ENCODE data around the gene NUTM1. TPM values are rescaled to one million over a fixed set of nuclear protein-coding genes. Genes with fewer than 3 reads are reported as not detected.
"Not testable (repeated sequence)": the region's sequence is repeated elsewhere in the genome, so short reads cannot be mapped to it uniquely, and the experiment has no call there.

Gene NUTM1
- total and polyA plus RNA-seq, 5 experiments from 2014 or later = not detected

GRCh38 chr15:34339946-34340345, 3.2 kb upstream of the NUTM1 start:
- no peaks in the 10 kb centered on the region for H3K27me3 Mint-ChIP-seq
- ATAC-seq (no peak), DNase-seq (no peak)
- peak overlapping the region in 8 of 10 donors; percentile 25 to 78 (median 62) for H3K27ac Mint-ChIP-seq
- H3K9me3 Mint-ChIP-seq = no peaks in the 10 kb centered on the region
- peaks cover 20 to 54% (median 46%) of the 10 kb centered on the region in 4 donors for H3K4me1 Mint-ChIP-seq
- POLR2A ChIA-PET = interaction anchor here (1.1 to 9.0 kb wide), 2 partner anchors 17 to 243 kb away, joined by 3 to 215 read pairs; partner anchors contain the start of gene GOLGA8B
- peaks cover 5 to 27% (median 7%) of the 10 kb centered on the region in 3 donors for H3K36me3 Mint-ChIP-seq
- peak overlapping the region in 8 of 10 donors; percentile 22 to 70 (median 54) for H3K4me3 Mint-ChIP-seq

GRCh38 chr15:34341381-34342212, 1.5 kb upstream of the NUTM1 start:
- ATAC-seq (no peak), DNase-seq (no peak)
- POLR2A ChIA-PET = interaction anchor here (1.6 to 1.9 kb wide), 3 partner anchors 14 to 647 kb away, joined by 4 to 48 read pairs (median 8); partner anchors contain the start of genes LPCAT4 and ZNF770
- Mint-ChIP-seq H3K27me3 (no peaks in the 10 kb centered on the region), H3K4me1 (peaks cover 11 to 37% (median 32%) of the 10 kb centered on the region in 4 donors), H3K9me3 (no peaks in the 10 kb centered on the region), H3K36me3 (peaks cover 5 to 27% (median 7%) of the 10 kb centered on the region in 3 donors), H3K4me3 (peak overlapping the region in 3 of 10 donors; percentile 40 to 60 (median 55)), H3K27ac (peak overlapping the region in 9 of 10 donors; percentile 12 to 90 (median 83))

GRCh38 chr15:34342213-34342736, 840 bp upstream of the NUTM1 start:
- peak in 3 of 10 donors; percentile 2 to 29 (median 24) for DNase-seq
- POLR2A ChIA-PET = interaction anchor here (0.7 to 1.9 kb wide), 14 partner anchors 10 to 646 kb away, joined by 3 to 48 read pairs (median 4); partner anchors contain the start of genes EMC4, EMC7, KATNBL1 and LPCAT4
- H3K4me3 Mint-ChIP-seq = not testable (repeated sequence)

GRCh38 chr15:34347951-34348638, 5.0 kb downstream of the NUTM1 start:
- peak overlapping the region in 1 of 10 donors; percentile 60 for H3K27ac Mint-ChIP-seq
- no peaks in the 10 kb centered on the region for H3K36me3 Mint-ChIP-seq

More at GRCh38 chr15:34342213-34342736, 840 bp upstream of the NUTM1 start:
- Mint-ChIP-seq H3K4me1 (peaks cover 6 to 30% (median 27%) of the 10 kb centered on the region in 4 donors), H3K27ac (peak overlapping the region in 7 of 10 donors; percentile 12 to 90 (median 84)), H3K36me3 (peaks cover 5 to 27% (median 7%) of the 10 kb centered on the region in 3 donors)
- H3K9me3 Mint-ChIP-seq, H3K27me3 Mint-ChIP-seq, ATAC-seq: not testable (repeated sequence)

GRCh38 chr15:34348735-34349300, 5.7 kb downstream of the NUTM1 start:
- no peaks in the 10 kb centered on the region for H3K36me3 Mint-ChIP-seq
- H3K4me3 Mint-ChIP-seq = no peak overlapping the region

More at GRCh38 chr15:34347951-34348638, 5.0 kb downstream of the NUTM1 start:
- ATAC-seq (no peak), DNase-seq (no peak)
- POLR2A ChIA-PET = no interaction called here
- Mint-ChIP-seq H3K9me3 (no peaks in the 10 kb centered on the region), H3K4me3 (no peak overlapping the region), H3K4me1 (no peaks in the 10 kb centered on the region), H3K27me3 (no peaks in the 10 kb centered on the region)

GRCh38 chr15:34349769-34350168, 6.7 kb downstream of the NUTM1 start:
- Mint-ChIP-seq H3K36me3 (no peaks in the 10 kb centered on the region), H3K4me3 (no peak overlapping the region), H3K9me3 (no peaks in the 10 kb centered on the region), H3K4me1 (no peaks in the 10 kb centered on the region), H3K27me3 (no peaks in the 10 kb centered on the region), H3K27ac (peak overlapping the region in 1 of 10 donors; percentile 38)
- DNase-seq (no peak), ATAC-seq (no peak)
- POLR2A ChIA-PET = no interaction called here

More at GRCh38 chr15:34348735-34349300, 5.7 kb downstream of the NUTM1 start:
- Mint-ChIP-seq H3K9me3 (no peaks in the 10 kb centered on the region), H3K27ac (no peak overlapping the region), H3K4me1 (no peaks in the 10 kb centered on the region), H3K27me3 (no peaks in the 10 kb centered on the region)
- ATAC-seq (no peak), DNase-seq (no peak)
- POLR2A ChIA-PET = no interaction called here

- H3K4me1 Mint-ChIP-seq, H3K9me3 Mint-ChIP-seq, DNase-seq, ATAC-seq, H3K27me3 Mint-ChIP-seq, H3K27ac Mint-ChIP-seq, H3K4me3 Mint-ChIP-seq: not testable (repeated sequence)
- POLR2A ChIA-PET = interaction anchor here (0.7 kb wide), 1 partner anchor 251 kb away, joined by 4 read pairs; the partner anchor contains the start of gene EMC7
- H3K36me3 Mint-ChIP-seq = peaks cover 0 to 16% (median 0%) of the 10 kb centered on the region in 3 donors
Observed at GRCh38 chr15:34352996-34353395, 9.9 kb downstream of the NUTM1 start.

- H3K4me3 Mint-ChIP-seq = no peak overlapping the region
- no peaks in the 10 kb centered on the region for H3K27me3 Mint-ChIP-seq
- peaks cover 0 to 21% (median 0%) of the 10 kb centered on the region in 3 donors for H3K36me3 Mint-ChIP-seq
- POLR2A ChIA-PET = no interaction called here
- H3K27ac Mint-ChIP-seq = peak overlapping the region in 1 of 10 donors; percentile 43
- DNase-seq = no peak
- H3K9me3 Mint-ChIP-seq = no peaks in the 10 kb centered on the region
- H3K4me1 Mint-ChIP-seq = no peaks in the 10 kb centered on the region
- no peak for ATAC-seq
Observed at GRCh38 chr15:34353627-34354026, 10.5 kb downstream of the NUTM1 start.

- no peaks in the 10 kb centered on the region for H3K9me3 Mint-ChIP-seq
- DNase-seq (no peak), ATAC-seq (no peak)
- POLR2A ChIA-PET = interaction anchor here (0.6 kb wide), 1 partner anchor 17 kb away, joined by 3 read pairs; the partner anchor contains the start of gene SLC12A6
- peak overlapping the region in 1 of 10 donors; percentile 46 for H3K27ac Mint-ChIP-seq
- H3K4me3 Mint-ChIP-seq = no peak overlapping the region
- no peaks in the 10 kb centered on the region for H3K4me1 Mint-ChIP-seq
- H3K27me3 Mint-ChIP-seq = no peaks in the 10 kb centered on the region
- peaks cover 0 to 26% (median 0%) of the 10 kb centered on the region in 3 donors for H3K36me3 Mint-ChIP-seq
Observed at GRCh38 chr15:34354286-34354685, 11.2 kb downstream of the NUTM1 start.

GRCh38 chr15:34355241-34355640, 12.1 kb downstream of the NUTM1 start:
- ATAC-seq = no peak
- POLR2A ChIA-PET = interaction anchor here (0.7 kb wide), 1 partner anchor 12 kb away, joined by 3 read pairs; the partner anchor contains the start of gene LPCAT4
- no peaks in the 10 kb centered on the region for H3K9me3 Mint-ChIP-seq
- H3K4me3 Mint-ChIP-seq = no peak overlapping the region
- DNase-seq = no peak
- H3K27me3 Mint-ChIP-seq = no peaks in the 10 kb centered on the region
- peak overlapping the region in 2 of 10 donors; percentile 29 to 36 for H3K27ac Mint-ChIP-seq
- H3K36me3 Mint-ChIP-seq = peaks cover 0 to 34% (median 0%) of the 10 kb centered on the region in 3 donors
- no peaks in the 10 kb centered on the region for H3K4me1 Mint-ChIP-seq

- POLR2A ChIA-PET = interaction anchor here (0.6 kb wide), 1 partner anchor 205 kb away, joined by 3 read pairs; no protein-coding TSS in a partner anchor
- H3K36me3 Mint-ChIP-seq = peaks cover 0 to 58% (median 0%) of the 10 kb centered on the region in 3 donors
- H3K27me3 Mint-ChIP-seq = no peaks in the 10 kb centered on the region
- peak overlapping the region in 2 of 10 donors; percentile 24 to 65 for H3K27ac Mint-ChIP-seq
- DNase-seq (no peak), ATAC-seq (no peak)
- no peak overlapping the region for H3K4me3 Mint-ChIP-seq
- H3K9me3 Mint-ChIP-seq = no peaks in the 10 kb centered on the region
- H3K4me1 Mint-ChIP-seq = no peaks in the 10 kb centered on the region
Observed at GRCh38 chr15:34357653-34358052, 14.5 kb downstream of the NUTM1 start.

- POLR2A ChIA-PET = no interaction called here
- ATAC-seq (no peak), DNase-seq (no peak)
- H3K4me3 Mint-ChIP-seq = peak overlapping the region in 1 of 10 donors; percentile 51
- peaks cover 0 to 64% (median 0%) of the 10 kb centered on the region in 3 donors for H3K36me3 Mint-ChIP-seq
- no peaks in the 10 kb centered on the region for H3K9me3 Mint-ChIP-seq
- no peaks in the 10 kb centered on the region for H3K27me3 Mint-ChIP-seq
- H3K27ac Mint-ChIP-seq = peak overlapping the region in 1 of 10 donors; percentile 81
- H3K4me1 Mint-ChIP-seq = peaks cover 0 to 4% (median 0%) of the 10 kb centered on the region in 4 donors
Observed at GRCh38 chr15:34358367-34358766, 15.3 kb downstream of the NUTM1 start.
